HepG2 (cell line): ENCODE results near the gene ST6GALNAC6. TPM values are rescaled to one million over a fixed set of nuclear protein-coding genes. Genes with fewer than 3 reads are reported as not detected.
A peak's percentile ranks its signal among the peaks of the same experiment; 100 is the strongest.

ENCODE experiments used
- KMT2A ChIP-seq: sonication (generic); formaldehyde crosslinking; IDR thresholded peaks from 2 replicates; pipeline ENCODE4 v1.4.0; 2020; ENCODE audit warnings: missing genetic modification reagents
- MED13 ChIP-seq: sonication (generic); formaldehyde crosslinking; IDR thresholded peaks from 2 replicates; pipeline ENCODE4 v1.5.0; 2020; ENCODE audit warnings: missing genetic modification reagents
- MTERF4 ChIP-seq: sonication (generic); formaldehyde crosslinking; IDR thresholded peaks from 2 replicates; pipeline ENCODE4 v1.8.0; 2023; ENCODE audit warnings: mild to moderate bottlenecking, missing genetic modification reagents
- NKX3-1 ChIP-seq: sonication (generic); formaldehyde crosslinking; IDR thresholded peaks from 2 replicates; pipeline ENCODE4 v1.5.0; 2020; ENCODE audit warnings: missing genetic modification reagents
- NR2F1 ChIP-seq, 2 experiments: fragments of 450-650 bp in 1 of 2; formaldehyde crosslinking in 1 of 2; IDR thresholded peaks; 2 replicates each; pipeline versions ENCODE4 v1.5.0 to v1.6.1; 2016 to 2020; ENCODE audit warnings: mild to moderate bottlenecking in 1 of 2, missing compliant biosample characterization in 1 of 2, missing genetic modification reagents in 1 of 2, moderate library complexity in 1 of 2
- PBX3 ChIP-seq: sonication (generic); formaldehyde crosslinking; IDR thresholded peaks from 2 replicates; pipeline ENCODE4 v1.8.1; 2023; ENCODE audit warnings: missing genetic modification reagents, inconsistent platforms, borderline replicate concordance
- TCF7 ChIP-seq: sonication (generic); IDR thresholded peaks from 2 replicates; pipeline ENCODE4 v1.6.1; 2016; ENCODE audit warnings: antibody characterized with exemption, low read depth
- YEATS4 ChIP-seq: sonication (generic); formaldehyde crosslinking; IDR thresholded peaks from 2 replicates; pipeline ENCODE4 v1.4.0; 2020; ENCODE audit warnings: missing genetic modification reagents, borderline replicate concordance
- ZC3H4 ChIP-seq: sonication (generic); formaldehyde crosslinking; IDR thresholded peaks from 2 replicates; pipeline ENCODE4 v1.4.0; 2020; ENCODE audit warnings: missing genetic modification reagents, borderline replicate concordance
- ZHX1 ChIP-seq: sonication (generic); formaldehyde crosslinking; IDR thresholded peaks from 2 replicates; pipeline ENCODE4 v1.8.1; 2022; ENCODE audit warnings: low read depth, mild to moderate bottlenecking, missing genetic modification reagents
- ZNF251 ChIP-seq: sonication (generic); formaldehyde crosslinking; IDR thresholded peaks from 2 replicates; pipeline ENCODE4 v1.9.0; 2021; ENCODE audit warnings: mild to moderate bottlenecking, missing genetic modification reagents
- ZNF546 ChIP-seq: sonication (generic); formaldehyde crosslinking; conservative IDR thresholded peaks from 2 replicates; pipeline ENCODE4 v1.8.1; 2023; ENCODE audit warnings: mild to moderate bottlenecking, missing genetic modification reagents
- ZNF687 ChIP-seq: sonication (generic); formaldehyde crosslinking; IDR thresholded peaks from 2 replicates; pipeline ENCODE4 v1.5.1; 2020; ENCODE audit warnings: mild to moderate bottlenecking, missing genetic modification reagents, moderate library complexity
- ZNF713 ChIP-seq: sonication (generic); formaldehyde crosslinking; IDR thresholded peaks from 2 replicates; pipeline ENCODE4 v1.4.0; 2020; ENCODE audit warnings: mild to moderate bottlenecking, missing genetic modification reagents
- ZNF770 ChIP-seq: sonication (generic); formaldehyde crosslinking; IDR thresholded peaks from 2 replicates; pipeline ENCODE4 v1.5.0; 2020; ENCODE audit warnings: mild to moderate bottlenecking, missing genetic modification reagents
- ZNF784 ChIP-seq: sonication (generic); formaldehyde crosslinking; IDR thresholded peaks from 2 replicates; pipeline ENCODE4 v1.5.1; 2020; ENCODE audit warnings: missing genetic modification reagents, mild to moderate bottlenecking, borderline replicate concordance
- ZNF83 ChIP-seq: sonication (generic); formaldehyde crosslinking; IDR thresholded peaks from 2 replicates; pipeline ENCODE4 v1.4.0; 2020; ENCODE audit warnings: missing genetic modification reagents, mild to moderate bottlenecking, borderline replicate concordance
- polyA plus RNA-seq, 8 experiments: library from polyadenylated mRNA; depleted of rRNA in 3 of 8; stranded (reverse) in 7 of 8; unstranded in 1 of 8; fragments of >200 nt; fragmentation: Illumina TruSeq in 4 of 8; extraction: Trizol in 4 of 8; gene quantifications; 2 replicates each; pipeline versions ENCODE4 v1.2.1 to v1.2.3, GENCODE V29; 2011 to 2016; ENCODE audit warnings: low read depth in 4 of 8, missing spikeins in 1 of 8, mixed read lengths in 1 of 8; ENCODE audit not compliant: insufficient read depth in 1 of 8
- total RNA-seq, 5 experiments: library from RNA; depleted of rRNA; stranded (reverse); fragments of >200 nt; fragmentation: Illumina TruSeq; extraction: Trizol; gene quantifications; 2 replicates each; pipeline ENCODE4 v1.2.3, GENCODE V29; 2016; ENCODE audit warnings: low read depth in 1 of 5

The ST6GALNAC6 gene
- total and polyA plus RNA-seq, 2 of the 13 experiments (the other 11 are each of a cell fraction or from before 2014, with no cell fraction given) = 18.5 to 65.4 TPM

GRCh38 chr9:127897193-127897692 is 2.2 kb downstream of the ST6GALNAC6 start (continued):
- TF ChIP-seq KMT2A (CRISPR knock-in tag) (no peak), MTERF4 (CRISPR knock-in tag) (no peak), ZNF83 (CRISPR knock-in tag) (no peak), TCF7 (peak; percentile 74), ZHX1 (CRISPR knock-in tag) (0 out of 2 replicates have a peak, but pooled peaks have one; percentile 16), NR2F1 (CRISPR knock-in tag; IDR thresholded peaks at IDR 0.05) (peak; percentile 70 to 84; a peak in 3 of 4 replicates), MED13 (CRISPR knock-in tag) (no peak), ZNF784 (no peak), ZNF251 (CRISPR knock-in tag) (no peak), ZNF713 (CRISPR knock-in tag) (no peak), ZNF770 (CRISPR knock-in tag) (no peak; the same call in 1 of the 2 replicates), YEATS4 (CRISPR knock-in tag) (0 out of 2 replicates have a peak, but pooled peaks have one; percentile 23), ZNF546 (no peak), ZNF687 (CRISPR knock-in tag) (peak; percentile 71), NKX3-1 (no peak), ZC3H4 (no peak), PBX3 (CRISPR knock-in tag) (no peak)
